Measurements from ENCODE around the gene KHNYN. TPM values are rescaled to one million over a fixed set of nuclear protein-coding genes. Genes with fewer than 3 reads are reported as not detected.
A peak's percentile ranks its signal among the peaks of the same experiment; 100 is the strongest.
"Not testable (repeated sequence)": the region's sequence is repeated elsewhere in the genome, so short reads cannot be mapped to it uniquely, and the experiment has no call there.

Gene KHNYN
- total RNA-seq, 2 experiments from 2014 or later, result 96.0 to 99.5 TPM

DNA sequence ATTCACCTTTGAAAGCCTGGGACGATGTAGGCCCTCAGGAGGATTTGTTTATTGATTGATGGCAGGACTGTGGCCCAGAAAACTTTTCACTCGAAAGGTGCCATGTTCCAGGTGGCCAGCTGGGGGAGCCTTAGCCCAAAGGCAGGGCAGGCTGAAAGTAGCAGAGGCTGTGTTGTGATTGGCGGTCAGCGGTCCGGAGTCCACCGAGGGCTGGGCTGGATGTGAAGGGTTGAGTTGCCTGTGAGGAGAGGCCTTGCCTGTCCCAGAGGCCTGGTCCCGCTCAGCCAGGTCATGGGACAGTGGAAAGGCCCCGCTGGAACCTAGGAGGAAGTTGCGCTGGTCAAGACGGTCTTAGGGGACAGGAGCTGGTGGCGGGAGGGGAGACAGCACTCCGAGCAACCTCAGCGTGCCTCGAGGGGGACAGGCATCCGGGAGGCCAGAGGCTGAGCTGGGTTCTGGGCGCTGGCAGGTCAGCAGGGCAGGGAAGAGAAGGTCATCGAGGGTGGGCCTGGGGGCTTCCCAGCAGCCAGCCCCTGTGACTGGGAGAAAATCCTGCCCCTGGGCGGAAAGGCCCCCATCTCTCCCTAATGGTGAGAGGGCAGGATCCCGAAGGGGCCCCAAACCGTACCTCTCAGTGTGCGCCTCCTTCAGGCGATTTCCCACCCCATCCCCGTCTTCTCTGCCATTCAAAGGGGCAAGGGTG, 52.0 kb downstream of the KHNYN start:
- ChIA-PET CTCF (interaction anchor here (0.8 to 2.6 kb wide), 9 partner anchors 9 to 651 kb away, joined by 3 to 7 read pairs (median 5); no protein-coding TSS in a partner anchor), POLR2A (no interaction called here)
- Mint-ChIP-seq H3K4me3 (peak overlapping the region; percentile 51), H3K36me3 (ENCODE audit: low read depth) (no peaks in the 10 kb centered on the region), H3K27me3 (no peaks in the 10 kb centered on the region), H3K9me3 (no peaks in the 10 kb centered on the region), H3K4me1 (peaks cover 28% of the 10 kb centered on the region), H3K27ac (peak overlapping the region; percentile 11)
- DNase-seq, result peak; percentile 67

DNA sequence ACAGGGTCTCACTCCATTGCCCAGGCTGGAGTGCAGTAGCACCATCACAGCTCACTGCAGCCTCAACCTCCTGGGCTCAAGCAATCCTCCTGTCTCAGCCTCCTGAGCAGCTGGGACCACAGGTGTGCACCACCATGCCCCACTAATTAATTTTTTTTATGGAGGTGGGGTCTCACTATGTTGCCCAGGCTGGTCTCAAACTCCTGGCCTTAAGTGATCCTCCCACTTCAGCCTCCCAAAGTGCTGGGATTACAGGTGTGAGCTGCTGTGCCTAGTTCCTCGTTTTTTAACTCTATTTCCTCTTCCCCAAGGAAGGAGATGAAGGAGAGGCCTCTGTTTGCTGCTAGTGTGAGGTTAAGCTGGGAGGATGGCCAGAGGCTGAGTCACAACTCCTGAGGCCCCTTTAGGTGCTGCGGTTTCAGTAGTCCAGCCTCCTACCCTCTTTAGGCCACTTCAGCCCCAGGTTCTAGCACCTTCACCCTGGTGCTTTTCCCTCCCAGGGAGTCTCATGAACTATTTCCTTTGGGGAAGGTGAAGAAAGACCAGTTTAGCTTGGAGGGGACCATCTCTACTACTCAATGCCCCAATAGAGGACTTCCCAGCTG, 53.0 kb downstream of the KHNYN start:
- not testable (repeated sequence) for H3K4me3 Mint-ChIP-seq, H3K9me3 Mint-ChIP-seq

GRCh38 chr14:24483604-24484252, 54.0 kb downstream of the KHNYN start:
- Mint-ChIP-seq H3K9me3 (no peaks in the 10 kb centered on the region), H3K36me3 (ENCODE audit: low read depth) (no peaks in the 10 kb centered on the region), H3K27ac (peak overlapping the region; percentile 6), H3K4me1 (peaks cover 28% of the 10 kb centered on the region), H3K4me3 (no peak overlapping the region), H3K27me3 (no peaks in the 10 kb centered on the region)
- ChIA-PET POLR2A (interaction anchor here (0.9 to 1.5 kb wide), 2 partner anchors 25 to 47 kb away, joined by 3 read pairs; partner anchors contain the start of gene CMA1), CTCF (interaction anchor here (0.6 to 2.4 kb wide), 10 partner anchors 25 to 227 kb away, joined by 3 to 8 read pairs (median 4); partner anchors contain the start of genes GZMB and SDR39U1)
- peak; percentile 20 for DNase-seq

More for the DNA sequence above, 53.0 kb downstream of the KHNYN start:
- POLR2A ChIA-PET, result interaction anchor here (0.9 to 1.5 kb wide), 2 partner anchors 26 to 46 kb away, joined by 3 read pairs; partner anchors contain the start of gene CMA1
- H3K27ac Mint-ChIP-seq; H3K36me3 Mint-ChIP-seq (ENCODE audit: low read depth); H3K27me3 Mint-ChIP-seq; DNase-seq: not testable (repeated sequence)
- H3K4me1 Mint-ChIP-seq, result peaks cover 28% of the 10 kb centered on the region
- CTCF ChIA-PET, result interaction anchor here (0.9 to 2.6 kb wide), 9 partner anchors 24 to 228 kb away, joined by 3 to 8 read pairs (median 6); partner anchors contain the start of gene GZMB

Other genes with a start within 250 kb of the KHNYN start
- gene IPO4, start 241.1 kb upstream of the KHNYN start, total RNA-seq, result 10 to 100 TPM; 24.0 to 26.2 TPM
- 10 to 100 TPM; 30.8 to 35.1 TPM for gene TM9SF1, start 234.5 kb upstream of the KHNYN start, total RNA-seq
- gene TSSK4, start 224.3 kb upstream of the KHNYN start, total RNA-seq, result under 1 TPM; 0.48 to 0.76 TPM
- 10 to 100 TPM; 92.9 to 97.9 TPM for gene CHMP4A, start 216.5 kb upstream of the KHNYN start, total RNA-seq
- 10 to 100 TPM; 13.5 to 17.0 TPM for gene MDP1, start 213.9 kb upstream of the KHNYN start, total RNA-seq
- 100 to 1,000 TPM; 190 to 197 TPM for gene NEDD8, start 197.6 kb upstream of the KHNYN start, total RNA-seq
- 10 to 100 TPM; 78.1 to 90.3 TPM for gene GMPR2, start 197.0 kb upstream of the KHNYN start, total RNA-seq
- 100 to 1,000 TPM; 133 to 139 TPM for gene TINF2, start 187.3 kb upstream of the KHNYN start, total RNA-seq
- 1 to 10 TPM; 4.0 to 4.4 TPM for gene TGM1, start 166.8 kb upstream of the KHNYN start, total RNA-seq
- 10 to 100 TPM; 40.2 to 41.0 TPM for gene RABGGTA, start 158.4 kb upstream of the KHNYN start, total RNA-seq
- gene DHRS1, start 130.2 kb upstream of the KHNYN start, total RNA-seq, result 10 to 100 TPM; 31.6 to 33.4 TPM
- gene NOP9, start 130.1 kb upstream of the KHNYN start, total RNA-seq, result 10 to 100 TPM; 25.8 to 27.7 TPM
- 10 to 100 TPM; 38.4 to 39.6 TPM for gene CIDEB, start 122.0 kb upstream of the KHNYN start, total RNA-seq
- 10 to 100 TPM; 18.5 to 19.6 TPM for gene LTB4R2, start 119.8 kb upstream of the KHNYN start, total RNA-seq
- gene LTB4R, start 118.5 kb upstream of the KHNYN start, total RNA-seq, result 10 to 100 TPM; 36.1 to 37.9 TPM
- gene ADCY4, start 94.9 kb upstream of the KHNYN start, total RNA-seq, result 1 to 10 TPM; 4.5 to 5.9 TPM
- gene RIPK3, start 90.0 kb upstream of the KHNYN start, total RNA-seq, result 10 to 100 TPM; 37.3 to 38.0 TPM
- not detected for gene NFATC4, start 61.8 kb upstream of the KHNYN start, total RNA-seq
- gene NYNRIN, start 31.0 kb upstream of the KHNYN start, total RNA-seq, result under 1 TPM; 0.18 TPM
- 1 to 10 TPM; 8.6 to 9.5 TPM for gene CBLN3, start 286 bp upstream of the KHNYN start, total RNA-seq
- 10 to 100 TPM; 38.5 to 41.6 TPM for gene SDR39U1, start 12.8 kb downstream of the KHNYN start, total RNA-seq
- not detected for gene CMA1, start 78.3 kb downstream of the KHNYN start, total RNA-seq
- gene CTSG, start 146.3 kb downstream of the KHNYN start, total RNA-seq, result 1 to 10 TPM in 1 of 2 experiments, under 1 TPM in 1; 0.93 to 1.1 TPM
- 10 to 100 TPM; 10.7 to 11.0 TPM for gene GZMH, start 179.7 kb downstream of the KHNYN start, total RNA-seq
- 100 to 1,000 TPM; 682 to 685 TPM for gene GZMB, start 204.2 kb downstream of the KHNYN start, total RNA-seq